NB4 (cell line): ENCODE results near the gene CREB1.
"Not testable (repeated sequence)": the region's sequence is repeated elsewhere in the genome, so short reads cannot be mapped to it uniquely, and the experiment has no call there.

Experiments used
- DNase-seq: peaks from one replicate; pipeline ENCODE4 v3.0.0; 2010; ENCODE audit warnings: low read depth
- H3K4me3 ChIP-seq: one replicate; pipeline ENCODE4 v1.5.1; 2011; ENCODE audit warnings: mild to moderate bottlenecking, low read depth, low read length, moderate library complexity
- MYC ChIP-seq: IDR thresholded peaks from 2 replicates; pipeline ENCODE4 v1.6.1; 2011; ENCODE audit warnings: low read depth, low read length
- POLR2A ChIP-seq: IDR thresholded peaks from 2 replicates; pipeline ENCODE4 v1.6.1; 2011; ENCODE audit warnings: mild to moderate bottlenecking; ENCODE audit not compliant: insufficient read length; ENCODE audit errors: extremely low read depth
- TF ChIP-seq, protein P1 (sequence below): IDR thresholded peaks from one replicate; pipeline ENCODE4 v1.5.1; 2012; ENCODE audit warnings: low read depth, low read length
- TF ChIP-seq, protein P2 (sequence below): IDR thresholded peaks from 2 replicates; pipeline ENCODE4 v1.6.1; 2011; ENCODE audit warnings: low read depth, low read length

Gene CREB1

DNA sequence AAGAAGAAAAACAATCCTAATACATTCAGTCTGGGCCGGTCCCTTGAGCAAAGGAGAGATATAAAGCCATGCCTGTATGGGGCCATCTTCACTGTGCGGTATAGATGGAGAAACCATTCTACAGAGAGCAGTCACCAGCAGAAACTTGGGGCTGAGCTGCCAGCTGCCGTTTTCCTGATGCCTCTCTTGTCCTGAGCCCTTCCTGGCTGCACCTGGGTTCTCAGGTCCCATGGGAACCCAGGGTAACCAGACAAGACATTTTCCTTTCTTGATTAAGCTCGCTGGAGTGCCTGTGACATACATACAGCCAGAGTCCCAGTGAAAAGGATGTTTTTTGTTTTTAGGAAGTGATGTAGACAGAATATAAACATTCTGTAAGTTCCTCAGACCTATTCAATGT is 100.7 kb downstream of the CREB1 start:
- H3K4me3 ChIP-seq, result no peak overlapping the region
- DNase-seq, result no peak

GRCh38 chr2:207632575-207633493 is 103.1 kb downstream of the CREB1 start:
- DNase-seq, result peak; percentile 96
- TF ChIP-seq, protein P1, sequence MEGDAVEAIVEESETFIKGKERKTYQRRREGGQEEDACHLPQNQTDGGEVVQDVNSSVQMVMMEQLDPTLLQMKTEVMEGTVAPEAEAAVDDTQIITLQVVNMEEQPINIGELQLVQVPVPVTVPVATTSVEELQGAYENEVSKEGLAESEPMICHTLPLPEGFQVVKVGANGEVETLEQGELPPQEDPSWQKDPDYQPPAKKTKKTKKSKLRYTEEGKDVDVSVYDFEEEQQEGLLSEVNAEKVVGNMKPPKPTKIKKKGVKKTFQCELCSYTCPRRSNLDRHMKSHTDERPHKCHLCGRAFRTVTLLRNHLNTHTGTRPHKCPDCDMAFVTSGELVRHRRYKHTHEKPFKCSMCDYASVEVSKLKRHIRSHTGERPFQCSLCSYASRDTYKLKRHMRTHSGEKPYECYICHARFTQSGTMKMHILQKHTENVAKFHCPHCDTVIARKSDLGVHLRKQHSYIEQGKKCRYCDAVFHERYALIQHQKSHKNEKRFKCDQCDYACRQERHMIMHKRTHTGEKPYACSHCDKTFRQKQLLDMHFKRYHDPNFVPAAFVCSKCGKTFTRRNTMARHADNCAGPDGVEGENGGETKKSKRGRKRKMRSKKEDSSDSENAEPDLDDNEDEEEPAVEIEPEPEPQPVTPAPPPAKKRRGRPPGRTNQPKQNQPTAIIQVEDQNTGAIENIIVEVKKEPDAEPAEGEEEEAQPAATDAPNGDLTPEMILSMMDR, result no peak
- TF ChIP-seq MYC (peak; percentile 33; the same call in 1 of the 2 replicates), POLR2A (no peak)
- TF ChIP-seq, protein P2, sequence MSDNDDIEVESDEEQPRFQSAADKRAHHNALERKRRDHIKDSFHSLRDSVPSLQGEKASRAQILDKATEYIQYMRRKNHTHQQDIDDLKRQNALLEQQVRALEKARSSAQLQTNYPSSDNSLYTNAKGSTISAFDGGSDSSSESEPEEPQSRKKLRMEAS, result 0 out of 2 replicates have a peak, but pooled peaks have one; percentile 31
- H3K4me3 ChIP-seq, result peak overlapping the region; percentile 6

More for the DNA sequence above, 100.7 kb downstream of the CREB1 start:
- TF ChIP-seq, protein P2, result no peak
- TF ChIP-seq POLR2A, result no peak
- TF ChIP-seq, protein P1, result no peak
- TF ChIP-seq MYC, result no peak

DNA sequence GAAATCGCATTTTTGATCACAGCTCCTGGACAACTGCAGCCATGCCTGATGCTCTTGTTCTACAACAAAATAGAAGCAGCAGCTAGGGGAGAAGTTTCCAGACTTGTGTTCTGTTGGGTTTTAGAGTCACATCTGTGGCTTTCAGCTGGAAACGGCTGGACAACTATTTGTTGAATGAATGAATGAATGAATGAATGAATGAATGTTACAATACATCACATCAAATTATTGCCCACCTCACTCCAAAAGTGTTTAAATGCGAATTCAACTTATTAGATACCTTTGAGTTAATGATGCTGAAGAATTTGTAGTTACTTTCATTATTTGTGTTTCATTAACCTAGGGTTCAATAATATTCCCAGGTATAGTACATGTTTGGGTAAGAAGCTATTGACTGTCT is 103.9 kb downstream of the CREB1 start:
- no peak for DNase-seq
- TF ChIP-seq POLR2A (no peak), MYC (no peak)
- TF ChIP-seq, protein P1, result no peak
- TF ChIP-seq, protein P2, result no peak
- peak overlapping the region; percentile 6 for H3K4me3 ChIP-seq

DNA sequence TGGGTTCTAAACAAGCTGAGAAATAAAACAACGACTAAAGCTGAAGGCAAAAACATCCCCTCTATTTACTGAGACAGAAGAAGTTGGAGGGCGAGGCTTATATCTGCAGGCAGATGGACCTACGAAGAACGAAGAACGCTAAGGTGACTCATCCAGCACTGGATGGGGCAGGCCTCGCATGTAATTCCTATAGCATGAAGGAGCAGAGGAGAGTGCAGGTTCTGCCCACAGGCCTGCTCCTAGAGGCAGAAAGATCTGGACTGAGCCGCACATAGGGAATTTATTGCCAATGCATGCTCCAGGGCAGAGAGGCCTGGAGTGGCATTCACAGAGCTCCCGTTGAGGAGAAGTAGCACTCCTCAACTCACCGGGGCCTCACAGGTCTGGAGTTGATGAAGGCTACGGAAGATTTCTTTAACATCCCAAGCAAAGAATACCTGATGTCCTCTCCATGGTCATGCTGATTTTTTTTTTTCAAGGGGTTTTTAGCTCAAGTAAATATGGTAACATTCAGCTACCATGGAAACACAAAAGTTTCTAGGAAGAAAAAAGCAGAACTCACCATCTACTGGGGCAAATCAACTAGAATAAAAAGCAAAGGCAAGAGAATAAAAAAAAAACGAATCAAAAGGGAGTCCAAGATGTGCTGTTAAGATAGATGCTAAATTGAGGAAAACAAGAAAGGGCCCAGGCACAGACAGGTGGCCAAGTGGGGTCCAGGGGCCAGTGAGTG is 105.9 kb downstream of the CREB1 start:
- no peak overlapping the region for H3K4me3 ChIP-seq
- no peak for DNase-seq
- TF ChIP-seq POLR2A (no peak), MYC (no peak)

DNA sequence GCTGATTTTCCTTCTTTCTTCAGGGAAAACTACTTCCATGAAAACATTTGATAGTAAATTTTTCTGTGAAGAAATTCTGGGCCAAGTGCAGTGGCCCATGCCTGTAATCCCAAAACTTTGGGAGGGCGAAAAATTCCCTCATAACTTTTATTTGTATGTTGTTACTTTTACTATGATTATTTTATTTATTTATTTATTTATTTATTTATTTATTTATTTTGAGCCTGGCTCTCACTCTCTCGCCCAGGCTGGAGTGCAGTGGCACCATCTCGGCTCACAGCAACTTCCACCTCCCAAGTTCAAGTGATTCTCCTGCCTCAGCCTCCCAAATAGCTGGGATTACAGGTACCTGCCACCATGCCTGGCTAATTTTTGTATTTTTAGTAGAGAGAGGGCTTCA is 109.5 kb downstream of the CREB1 start:
- DNase-seq, H3K4me3 ChIP-seq: not testable (repeated sequence)

GRCh38 chr2:207640160-207640559 is 110.4 kb downstream of the CREB1 start:
- TF ChIP-seq, protein P2, result no peak
- TF ChIP-seq, protein P1, result no peak
- TF ChIP-seq MYC, result no peak
- no peak for TF ChIP-seq POLR2A
- no peak overlapping the region for H3K4me3 ChIP-seq

More at GRCh38 chr2:207640160-207640559, 110.4 kb downstream of the CREB1 start:
- DNase-seq, result no peak
